ENCODE results near the gene CSNK1G3. TPM values are rescaled to one million over a fixed set of nuclear protein-coding genes. Genes with fewer than 3 reads are reported as not detected.

The CSNK1G3 gene
- total RNA-seq, 1 experiment from 2014 or later: 48.3 TPM

DNA sequence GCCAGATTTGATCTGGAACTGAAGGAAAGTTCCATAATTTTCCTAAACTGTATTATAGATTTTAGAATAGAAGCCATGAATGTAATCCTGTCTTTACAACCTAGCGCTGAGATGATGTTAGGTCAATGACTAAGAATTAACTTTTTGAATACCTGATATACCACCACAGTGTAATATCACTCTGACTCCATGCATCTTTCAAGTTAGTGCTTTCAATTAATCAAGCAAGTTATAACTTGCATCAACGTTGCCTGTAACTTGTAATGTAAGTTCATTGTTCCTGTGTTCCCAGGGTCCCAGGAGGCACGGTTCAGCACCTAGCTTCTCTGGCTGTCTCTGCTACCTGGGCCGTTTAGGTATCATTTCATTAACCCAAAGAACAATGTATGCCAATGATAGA, 139.3 kb downstream of the CSNK1G3 start:
- Mint-ChIP-seq H3K9me3 (peaks cover 0 to 2% of the 10 kb centered on the region in 2 experiments; a peak in 1 of 5 replicates), H3K27me3 (ENCODE audit: low read depth) (no peaks in the 10 kb centered on the region), H3K4me1 (no peaks in the 10 kb centered on the region), H3K36me3 (ENCODE audit: insufficient read depth in 1 of 3, low read depth in 3 of 3) (peaks cover 0 to 1% (median 0%) of the 10 kb centered on the region in 3 experiments; a peak in 1 of 7 replicates), H3K4me3 (no peak overlapping the region), H3K27ac (no peak overlapping the region)
- Histone ChIP-seq H3K27me3 (ENCODE audit: insufficient read depth, low read length) (no peaks in the 10 kb centered on the region), H3T11ph (ENCODE audit: low read length) (no peak overlapping the region), H2BK120ac (ENCODE audit: low read depth, low read length, poor library complexity, severe bottlenecking) (no peak overlapping the region), H3K27ac (ENCODE audit: insufficient read length, low read depth, low read length) (no peak overlapping the region), H4K5ac (ENCODE audit: insufficient read length, low read depth, low read length) (no peak overlapping the region), H2AFZ (ENCODE audit: low read length) (no peak overlapping the region), H3K18ac (ENCODE audit: insufficient read length, low read depth, low read length) (no peak overlapping the region), H3K23me2 (ENCODE audit: insufficient read length, low read depth, low read length, poor library complexity, severe bottlenecking) (no peaks in the 10 kb centered on the region), H3K4me1 (ENCODE audit: insufficient read depth, low read length) (no peaks in the 10 kb centered on the region), H4K91ac (ENCODE audit: insufficient read length, low read depth, low read length) (no peak overlapping the region), H3K79me1 (ENCODE audit: insufficient read depth, low read depth, low read length, poor library complexity, severe bottlenecking) (no peaks in the 10 kb centered on the region), H4K20me1 (ENCODE audit: control insufficient read depth, insufficient read depth, insufficient read length) (no peaks in the 10 kb centered on the region), H3K4me2 (ENCODE audit: insufficient read depth, insufficient read length, low read length) (no peak overlapping the region), H3K9ac (ENCODE audit: extremely low read depth, insufficient read length, low read length) (no peak overlapping the region), H2AK5ac (ENCODE audit: insufficient read length, low read length) (no peak overlapping the region), H2BK20ac (ENCODE audit: low read depth, low read length, poor library complexity, severe bottlenecking) (no peak overlapping the region), H3K79me2 (ENCODE audit: insufficient read depth, low read length) (no peaks in the 10 kb centered on the region), H3K14ac (ENCODE audit: insufficient read depth, low read length) (no peak overlapping the region), H2BK5ac (ENCODE audit: insufficient read length, low read length) (no peak overlapping the region), H2BK12ac (ENCODE audit: insufficient read length, low read depth, low read length) (no peak overlapping the region), H3K4ac (ENCODE audit: low read depth, low read length) (no peak overlapping the region), H4K8ac (replicated peaks; ENCODE audit: insufficient read length, low read depth, low read length) (no peak overlapping the region), H3K56ac (ENCODE audit: insufficient read length, low read depth, low read length) (no peak overlapping the region), H3K23ac (ENCODE audit: insufficient read length, low read depth, low read length) (no peak overlapping the region), H3K9me3 (ENCODE audit: control insufficient read depth, low read depth, low read length) (no peaks in the 10 kb centered on the region), H2BK15ac (ENCODE audit: low read depth, low read length) (no peak overlapping the region)
- TF ChIP-seq, protein P1, sequence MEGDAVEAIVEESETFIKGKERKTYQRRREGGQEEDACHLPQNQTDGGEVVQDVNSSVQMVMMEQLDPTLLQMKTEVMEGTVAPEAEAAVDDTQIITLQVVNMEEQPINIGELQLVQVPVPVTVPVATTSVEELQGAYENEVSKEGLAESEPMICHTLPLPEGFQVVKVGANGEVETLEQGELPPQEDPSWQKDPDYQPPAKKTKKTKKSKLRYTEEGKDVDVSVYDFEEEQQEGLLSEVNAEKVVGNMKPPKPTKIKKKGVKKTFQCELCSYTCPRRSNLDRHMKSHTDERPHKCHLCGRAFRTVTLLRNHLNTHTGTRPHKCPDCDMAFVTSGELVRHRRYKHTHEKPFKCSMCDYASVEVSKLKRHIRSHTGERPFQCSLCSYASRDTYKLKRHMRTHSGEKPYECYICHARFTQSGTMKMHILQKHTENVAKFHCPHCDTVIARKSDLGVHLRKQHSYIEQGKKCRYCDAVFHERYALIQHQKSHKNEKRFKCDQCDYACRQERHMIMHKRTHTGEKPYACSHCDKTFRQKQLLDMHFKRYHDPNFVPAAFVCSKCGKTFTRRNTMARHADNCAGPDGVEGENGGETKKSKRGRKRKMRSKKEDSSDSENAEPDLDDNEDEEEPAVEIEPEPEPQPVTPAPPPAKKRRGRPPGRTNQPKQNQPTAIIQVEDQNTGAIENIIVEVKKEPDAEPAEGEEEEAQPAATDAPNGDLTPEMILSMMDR (conservative IDR thresholded peaks at IDR 0.05): no peak
- no peak for DNase-seq
- WGBS (ENCODE audit: extremely low coverage, insufficient read length, low lambda C conversion rate): no CpG with 5 or more reads among the region's 4 CpGs

Data from H9 (cell line).